ELF-1 (cell line): ENCODE measurements around the gene DLG2.
"Not testable (repeated sequence)": the region's sequence is repeated elsewhere in the genome, so short reads cannot be mapped to it uniquely, and the experiment has no call there.

Source experiments
- DNase-seq: peaks from one replicate; pipeline ENCODE4 v3.0.0-alpha.2; 2016; ENCODE audit warnings: low read depth, low spot score

Gene DLG2

GRCh38 chr11:84383576-84383975, 1243.6 kb downstream of the DLG2 start:
- DNase-seq: no peak

- no peak for DNase-seq
These were observed 1245.5 kb downstream of the DLG2 start for GRCh38 chr11:84381666-84382065.

DNA sequence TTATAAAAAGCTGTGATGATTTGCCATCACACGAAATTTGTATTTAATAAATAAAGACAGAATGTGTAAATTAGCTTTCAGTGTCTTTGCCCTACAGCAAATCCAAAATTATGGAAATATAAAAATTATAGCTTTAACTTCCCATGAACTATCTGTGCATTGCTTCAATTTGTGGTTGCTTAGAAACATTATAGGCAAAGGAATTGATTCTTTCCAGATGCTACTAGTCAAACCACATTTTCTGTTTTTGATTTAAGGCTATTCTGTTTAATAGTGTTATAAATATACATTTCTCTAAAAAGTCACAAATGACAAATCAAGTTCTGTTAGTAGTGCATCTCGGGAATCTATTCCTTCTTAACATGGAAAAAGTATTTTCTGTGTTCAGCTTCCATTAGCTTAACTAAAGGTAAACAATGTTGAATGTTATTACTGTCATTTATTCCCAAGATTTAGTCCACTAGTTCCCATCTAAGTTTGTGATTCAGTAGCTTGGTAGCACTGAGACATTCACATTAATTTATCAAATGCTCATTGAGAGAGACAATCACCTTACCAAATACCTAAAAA, 1254.7 kb downstream of the DLG2 start:
- DNase-seq: no peak

DNA sequence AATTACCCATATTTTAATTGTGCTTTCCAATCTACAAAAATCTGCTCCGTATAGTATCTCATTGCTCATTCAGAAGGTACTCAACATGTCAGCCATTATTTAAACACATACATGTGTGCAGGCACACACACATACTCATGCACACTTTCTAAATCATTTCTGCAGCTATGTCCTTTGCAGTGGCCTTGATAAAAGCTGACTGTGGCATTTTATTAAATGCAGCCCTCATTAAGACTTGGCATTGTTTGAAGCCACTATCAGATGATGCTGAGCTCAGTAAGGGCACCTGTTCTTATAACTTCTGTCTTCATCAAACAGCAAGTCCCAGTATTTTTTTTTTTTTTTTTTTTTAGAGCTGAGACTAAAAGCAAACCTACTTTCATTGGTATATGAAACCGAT, 1269.1 kb downstream of the DLG2 start:
- no peak for DNase-seq

DNA sequence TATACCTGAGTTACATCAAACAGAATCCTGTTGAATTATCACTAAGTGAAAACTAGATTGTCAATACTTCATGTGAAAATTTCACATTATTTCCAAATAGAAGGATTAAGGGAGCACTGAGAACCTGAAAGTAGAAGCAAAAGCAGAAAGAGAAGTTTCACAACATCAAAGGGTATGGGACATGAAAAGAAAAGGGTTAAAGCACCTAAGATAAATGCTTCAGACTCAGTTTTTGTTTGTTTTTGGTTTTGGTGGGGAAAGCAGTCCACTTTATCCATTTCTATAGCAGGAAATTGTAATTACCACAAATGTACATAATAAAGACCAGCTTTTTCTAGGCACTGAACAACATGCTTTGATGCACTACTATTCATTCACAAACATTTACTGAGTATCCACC, 1271.2 kb downstream of the DLG2 start:
- DNase-seq: no peak

- DNase-seq: no peak
These were observed 1281.5 kb downstream of the DLG2 start for GRCh38 chr11:84345597-84345996.

DNA sequence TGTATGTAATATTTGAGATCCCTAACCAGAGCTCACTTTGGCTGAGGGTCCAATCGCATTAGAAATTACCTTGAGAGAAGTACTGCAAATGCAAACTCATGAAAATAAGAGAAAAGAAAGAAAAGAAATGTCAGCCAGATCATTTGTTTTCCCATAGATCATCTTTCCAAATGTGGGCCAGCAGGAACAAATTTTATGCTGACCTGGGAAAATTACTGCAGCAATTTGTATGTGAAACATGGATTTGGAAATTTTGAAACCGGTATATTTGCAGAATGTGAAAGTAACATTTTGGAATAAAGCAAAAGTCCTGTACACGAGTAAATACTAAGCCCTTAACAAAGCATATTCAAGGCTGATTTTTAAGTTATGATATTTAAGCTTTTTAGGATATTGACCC, 1282.1 kb downstream of the DLG2 start:
- no peak for DNase-seq

GRCh38 chr11:84339796-84340195, 1287.3 kb downstream of the DLG2 start:
- DNase-seq: no peak

DNA sequence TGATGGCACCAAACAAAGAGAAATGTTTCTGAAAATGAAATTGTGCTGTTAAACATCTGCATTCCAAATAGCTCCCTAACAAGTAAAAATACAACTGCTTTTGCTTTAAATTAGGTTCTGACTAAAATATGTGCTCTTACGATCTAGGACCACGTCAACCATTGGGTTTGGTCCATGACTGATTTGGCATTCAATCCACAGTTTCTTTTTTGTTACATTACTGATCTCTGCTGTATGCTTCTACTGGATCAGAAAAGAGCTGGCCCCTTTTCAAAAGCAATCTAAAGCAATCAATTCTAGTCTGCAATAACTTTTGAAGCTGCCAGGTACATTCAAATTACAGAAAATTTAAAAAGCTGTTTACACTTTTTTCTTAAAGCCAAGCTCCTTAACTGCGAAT, 1293.9 kb downstream of the DLG2 start:
- no peak for DNase-seq

GRCh38 chr11:84322211-84322610, 1304.9 kb downstream of the DLG2 start:
- no peak for DNase-seq

- no peak for DNase-seq
These were observed 1307.3 kb downstream of the DLG2 start for GRCh38 chr11:84319863-84320262.

GRCh38 chr11:84316866-84317555, 1310.1 kb downstream of the DLG2 start:
- DNase-seq: no peak

DNA sequence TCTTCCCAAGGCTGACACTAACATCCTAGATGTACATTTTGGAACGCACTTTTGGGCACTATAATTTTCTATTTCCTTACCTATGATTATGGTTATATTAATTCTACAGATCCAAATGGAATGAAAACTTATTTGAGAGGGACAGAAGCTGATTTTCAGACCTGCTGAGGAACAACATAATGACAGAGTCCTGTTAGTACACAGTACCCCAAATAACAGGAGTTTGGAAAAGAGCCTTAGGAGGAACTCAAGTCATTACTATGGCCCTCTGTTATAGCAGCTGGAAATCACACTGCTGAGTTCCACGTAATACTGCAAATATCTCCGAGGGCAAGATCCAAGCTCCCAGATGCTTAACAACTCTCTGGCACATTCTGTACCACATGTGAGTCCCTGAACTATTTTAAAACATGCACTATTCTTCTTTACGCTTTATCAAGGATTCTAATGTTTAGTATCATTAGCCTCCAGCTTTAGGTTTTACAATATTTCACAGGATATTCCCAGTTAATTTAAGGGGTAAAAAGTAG, 1313.2 kb downstream of the DLG2 start:
- DNase-seq: no peak

DNA sequence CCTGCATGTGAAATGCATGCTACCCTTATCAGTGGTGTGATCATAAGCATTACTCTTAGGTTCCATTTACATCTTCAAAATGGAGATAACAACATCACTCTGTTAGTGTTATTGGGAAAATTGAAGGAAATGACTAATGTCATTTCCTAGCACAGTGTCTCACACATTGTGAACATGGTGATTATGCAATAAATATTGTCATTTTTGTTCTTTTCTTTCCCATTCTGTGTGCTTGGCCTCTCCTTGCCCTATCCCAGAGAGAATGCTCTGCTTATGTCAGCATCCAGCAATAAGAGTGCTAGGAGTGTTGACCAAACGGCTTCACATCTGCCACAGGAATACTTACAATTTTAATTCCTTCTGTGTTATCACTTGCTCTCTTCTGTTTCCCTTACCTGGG, 1316.9 kb downstream of the DLG2 start:
- DNase-seq: no peak

DNA sequence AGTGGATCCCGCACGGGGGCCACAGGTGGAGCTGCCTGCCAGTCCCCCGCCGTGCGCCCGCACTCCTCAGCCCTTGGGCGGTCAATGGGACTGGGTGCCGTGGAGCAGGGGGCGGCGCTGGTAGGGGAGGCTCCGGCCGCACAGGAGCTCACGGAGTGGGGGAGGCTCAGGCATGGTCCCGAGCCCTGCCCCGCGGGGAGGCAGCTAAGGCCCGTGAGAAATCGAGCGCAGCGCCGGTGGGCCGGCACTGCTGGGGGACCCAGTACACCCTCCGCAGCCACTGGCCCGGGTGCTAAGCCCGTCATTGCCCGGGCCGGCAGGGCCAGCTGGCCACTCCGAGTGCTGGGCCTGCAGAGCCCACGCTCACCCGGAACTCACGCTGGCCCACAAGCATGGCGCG, 1318.7 kb downstream of the DLG2 start:
- not testable (repeated sequence) for DNase-seq

DNA sequence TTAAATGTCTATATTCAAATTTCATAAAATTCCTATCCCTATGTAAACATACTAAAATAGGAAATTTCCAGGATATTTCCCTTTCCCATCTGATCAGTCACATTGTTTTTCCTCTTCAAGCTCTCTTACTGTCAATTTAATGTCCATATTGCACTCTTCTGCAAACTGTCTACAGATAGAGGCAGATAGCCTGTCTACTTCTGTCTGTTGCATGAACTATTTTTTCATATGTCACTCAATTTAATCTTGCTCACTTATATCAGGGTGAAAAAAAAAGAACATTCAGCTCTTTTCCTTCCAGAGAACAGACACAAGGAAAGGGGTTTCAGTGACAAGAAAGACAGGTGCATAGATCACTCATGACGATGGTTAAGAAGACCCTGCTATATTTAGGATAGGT, 1327.1 kb downstream of the DLG2 start:
- DNase-seq: no peak

DNA sequence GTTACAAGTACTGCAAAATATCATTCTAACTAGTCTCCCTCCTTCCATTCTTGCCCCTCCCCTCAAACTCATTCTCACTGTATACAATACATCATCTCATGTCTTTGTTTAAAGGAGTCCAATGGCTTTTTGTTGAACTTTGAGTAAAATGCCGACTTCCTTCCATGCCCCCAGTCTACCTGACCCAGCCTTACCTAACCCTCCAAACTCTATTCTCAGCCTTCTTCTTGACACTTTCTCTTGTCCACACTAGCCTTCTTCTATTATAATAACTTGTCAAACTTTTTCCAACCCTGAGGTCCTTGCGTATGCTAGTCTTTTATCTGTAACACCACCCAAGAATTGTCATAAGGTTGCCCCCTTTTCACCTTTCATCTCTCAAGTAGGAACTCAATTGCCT, 1329.6 kb downstream of the DLG2 start:
- DNase-seq: no peak

GRCh38 chr11:84295815-84296214, 1331.3 kb downstream of the DLG2 start:
- DNase-seq: no peak

GRCh38 chr11:84292955-84293354, 1334.2 kb downstream of the DLG2 start:
- no peak for DNase-seq

DNA sequence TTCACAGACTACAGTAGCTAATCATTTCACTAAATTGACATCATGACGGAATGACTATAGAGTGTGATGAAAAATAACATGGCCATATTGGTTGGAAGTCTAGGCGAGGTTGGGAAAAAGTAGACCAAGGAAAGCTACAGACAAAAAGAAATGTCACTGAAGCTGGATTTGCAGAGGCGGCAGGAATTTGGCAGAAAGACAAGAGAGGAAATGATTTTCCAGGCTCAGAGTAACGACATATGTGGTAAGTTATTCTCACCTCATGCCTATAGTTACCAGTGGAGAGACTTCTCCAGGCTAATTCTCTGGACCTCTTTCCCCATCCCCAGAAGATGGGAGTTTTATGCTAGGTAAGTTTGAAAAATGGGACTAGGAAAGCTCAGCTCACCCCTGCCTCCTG, 1335.1 kb downstream of the DLG2 start:
- DNase-seq: no peak

DNA sequence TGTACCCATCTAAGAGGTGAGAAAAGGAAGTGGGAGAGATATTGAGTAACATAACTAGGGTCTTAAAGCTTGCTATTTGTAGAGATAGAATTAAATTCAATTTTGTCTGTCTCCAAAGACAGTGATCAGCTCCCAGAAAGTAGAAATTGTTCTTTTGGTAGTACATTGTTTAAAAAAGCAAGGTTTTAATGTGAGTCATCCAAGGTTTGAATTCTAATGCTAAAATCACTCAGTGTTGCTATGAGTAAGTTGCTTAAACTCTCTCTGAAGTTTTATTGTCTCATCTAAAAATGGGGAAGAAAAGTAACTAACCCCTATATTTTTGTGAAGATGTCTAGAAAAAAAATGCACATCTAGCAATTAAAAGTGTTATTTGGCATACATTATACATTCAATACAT, 1336.5 kb downstream of the DLG2 start:
- DNase-seq: no peak

- no peak for DNase-seq
These were observed 1337.7 kb downstream of the DLG2 start for GRCh38 chr11:84289381-84289906.

DNA sequence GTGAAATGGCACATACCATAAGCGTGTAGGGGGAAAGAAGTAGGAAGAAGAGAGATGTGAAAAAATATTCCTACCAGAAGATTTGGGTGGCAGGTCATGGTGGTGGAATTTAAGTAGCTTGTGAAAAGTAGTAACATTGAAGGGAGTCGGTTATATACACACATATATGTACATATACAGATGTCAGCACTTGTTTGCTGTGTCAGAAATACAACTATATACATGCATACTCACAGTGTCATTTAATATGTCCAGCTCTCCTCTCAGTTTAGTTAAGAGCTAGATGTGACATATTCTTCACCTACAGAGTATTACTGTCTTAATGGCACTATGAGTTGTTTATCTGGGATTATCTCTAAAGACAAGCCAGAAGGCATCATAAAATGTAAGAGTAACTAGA, 1353.6 kb downstream of the DLG2 start:
- no peak for DNase-seq
